GM18861 (cell line): ENCODE measurements around the gene C6orf141.
"Not testable (repeated sequence)": the region's sequence is repeated elsewhere in the genome, so short reads cannot be mapped to it uniquely, and the experiment has no call there.

ENCODE experiments used
- ATAC-seq: cut with Tn5 transposase; IDR thresholded peaks from one replicate; pipeline ENCODE4 v1.9.1; 2021; ENCODE audit not compliant: unreplicated experiment

Gene C6orf141

DNA sequence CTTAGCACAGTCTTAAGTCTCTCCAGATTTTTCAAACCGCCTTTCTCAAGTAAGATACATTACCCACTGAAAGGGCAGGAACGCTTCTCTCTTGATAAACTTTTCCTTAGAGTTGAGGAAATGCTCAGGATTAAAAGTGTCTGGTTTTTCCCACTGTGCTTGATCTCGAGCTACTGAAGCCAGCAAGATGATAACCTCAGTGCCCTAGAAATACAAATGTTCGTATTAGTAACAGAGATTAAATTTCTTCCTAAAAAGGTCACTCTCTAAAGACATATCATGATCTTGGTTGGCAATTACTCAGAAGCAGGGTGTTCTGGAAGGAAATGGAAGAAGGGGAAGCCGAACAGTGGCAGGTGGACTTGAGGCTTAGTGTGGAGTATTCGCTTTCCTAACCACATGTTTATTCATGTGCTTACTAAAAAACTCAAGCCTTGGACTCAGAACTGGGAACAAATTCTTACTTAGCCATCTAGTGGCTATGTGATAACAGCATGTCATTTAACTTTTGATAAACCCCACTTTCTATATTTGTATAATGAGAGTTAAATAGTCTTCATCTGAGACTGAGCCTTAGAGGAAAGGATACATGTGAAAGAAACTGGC, 20.1 kb downstream of the C6orf141 start:
- no peak for ATAC-seq

DNA sequence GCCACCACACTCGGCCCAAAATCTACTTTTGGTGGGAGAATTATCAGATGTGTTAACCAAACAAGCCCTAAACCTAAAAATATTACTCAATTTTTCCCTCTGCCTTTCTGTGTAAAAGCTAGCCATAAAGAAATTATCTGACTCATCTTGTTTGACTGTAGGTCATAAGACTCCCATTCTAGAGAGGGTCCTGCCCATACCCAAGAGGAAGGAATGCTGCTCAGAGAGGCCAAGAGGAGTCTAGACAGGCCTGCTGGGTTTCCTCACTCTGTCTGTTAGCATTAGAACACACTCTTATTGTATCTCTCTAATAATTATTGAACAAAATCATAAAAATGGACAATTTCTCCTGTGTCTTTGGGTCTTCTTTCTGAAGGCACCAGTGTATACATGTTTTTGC, 26.1 kb downstream of the C6orf141 start:
- ATAC-seq, result no peak

DNA sequence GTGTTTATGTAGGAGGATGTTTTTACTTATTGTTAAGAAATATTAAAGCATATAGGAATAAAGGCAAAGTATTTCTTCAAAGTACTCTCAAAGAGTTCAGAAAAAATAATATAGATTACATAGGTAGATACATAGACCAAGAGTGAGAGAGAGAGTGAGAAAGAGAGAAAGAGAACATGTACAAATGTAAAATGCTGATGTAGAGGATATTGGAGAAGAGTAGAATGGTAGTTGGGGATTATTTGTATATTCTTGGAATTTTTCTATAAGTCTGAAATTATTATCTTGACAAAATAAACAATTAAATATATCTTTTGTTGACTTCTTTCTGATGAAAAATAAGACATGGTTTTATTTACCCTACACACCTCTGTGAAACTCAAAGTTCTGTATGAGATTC, 29.2 kb downstream of the C6orf141 start:
- no peak for ATAC-seq

DNA sequence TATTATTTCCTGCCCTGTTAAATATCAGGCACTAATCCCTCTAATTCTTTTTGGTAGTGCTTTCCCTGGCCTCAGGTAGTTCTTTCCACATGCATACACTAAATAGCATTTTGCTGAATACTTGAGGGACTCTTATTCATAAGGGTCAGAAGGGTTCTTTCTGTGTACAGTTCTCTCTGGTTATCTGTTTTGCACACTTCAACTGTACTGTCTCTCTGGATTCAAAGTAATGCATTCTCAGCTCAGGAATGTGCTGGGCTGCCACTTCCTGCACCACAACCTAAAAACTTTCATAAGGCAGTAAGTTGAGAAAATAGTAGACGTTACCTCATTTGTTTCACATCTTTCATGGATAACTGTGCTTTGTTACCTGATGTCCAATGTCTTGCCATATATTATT, 32.1 kb downstream of the C6orf141 start:
- no peak for ATAC-seq

DNA sequence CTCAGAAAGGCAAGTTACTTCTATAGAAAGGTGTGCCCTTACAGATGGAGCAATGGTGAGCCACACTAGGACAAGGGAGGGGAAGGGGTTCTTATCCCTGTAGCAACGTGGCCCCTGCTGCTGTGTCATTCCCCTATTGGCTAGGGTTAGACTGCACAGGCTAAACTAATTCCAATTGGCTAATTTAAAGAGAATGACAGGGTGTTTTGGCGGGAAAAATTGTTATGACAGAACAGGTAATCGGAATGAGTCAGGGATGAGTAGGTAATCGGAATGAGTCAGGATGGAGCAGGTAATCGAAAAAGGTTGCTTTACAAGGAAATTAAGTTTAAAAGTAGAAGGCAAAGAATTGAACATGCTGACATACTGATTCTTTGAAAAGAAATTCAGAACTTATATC, 36.8 kb downstream of the C6orf141 start:
- ATAC-seq, result not testable (repeated sequence)
